ENCODE measurements around the gene MAN2A1. TPM values are rescaled to one million over a fixed set of nuclear protein-coding genes. Genes with fewer than 3 reads are reported as not detected.

MAN2A1 gene
- total RNA-seq, 1 experiment from 2014 or later, result 78.0 TPM

DNA sequence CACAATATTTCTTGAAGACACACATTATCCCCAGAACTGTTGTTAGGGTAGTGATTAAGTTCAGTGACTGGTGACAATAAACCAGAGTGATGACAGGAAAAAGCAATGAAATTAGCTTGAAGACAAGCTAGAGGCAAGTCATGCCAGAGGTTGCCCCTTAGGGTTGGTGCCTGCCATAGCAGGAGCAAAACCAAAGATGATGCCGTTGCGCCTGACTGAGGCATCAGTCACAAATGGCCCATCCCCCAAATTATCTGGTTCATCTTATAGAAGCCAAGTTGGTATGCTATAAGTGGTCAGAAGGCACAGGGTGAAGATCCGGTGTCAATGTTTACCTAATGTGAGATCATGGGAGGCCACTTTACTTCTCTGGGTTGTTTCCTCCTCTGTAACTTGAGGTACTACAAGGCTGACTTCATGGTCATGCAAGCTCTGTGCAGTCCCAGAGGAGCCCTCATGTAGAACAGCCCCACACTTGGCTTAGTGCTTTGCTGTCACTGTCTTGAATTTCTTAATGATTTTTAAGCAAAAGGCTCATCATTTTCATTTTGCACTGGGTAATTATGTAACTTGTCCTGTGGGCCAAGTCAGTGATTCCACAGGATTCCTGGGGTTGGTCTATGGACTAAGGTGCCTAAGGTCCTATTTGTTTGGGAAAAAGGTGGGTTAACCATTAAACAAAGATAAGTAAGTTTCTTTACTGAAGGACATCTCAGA lies 211.3 kb downstream of the MAN2A1 start:
- Histone ChIP-seq H3K79me1 (ENCODE audit: insufficient read depth, low read depth, low read length, poor library complexity, severe bottlenecking) (no peaks in the 10 kb centered on the region), H4K91ac (ENCODE audit: insufficient read length, low read depth, low read length) (no peak overlapping the region), H2BK15ac (ENCODE audit: low read depth, low read length) (no peak overlapping the region), H3K9me3 (ENCODE audit: control insufficient read depth, low read depth, low read length) (no peaks in the 10 kb centered on the region), H4K20me1 (ENCODE audit: control insufficient read depth, insufficient read depth, insufficient read length) (no peaks in the 10 kb centered on the region), H3K23ac (ENCODE audit: insufficient read length, low read depth, low read length) (no peak overlapping the region), H3T11ph (ENCODE audit: low read length) (no peak overlapping the region), H4K8ac (replicated peaks; ENCODE audit: insufficient read length, low read depth, low read length) (no peak overlapping the region), H2AFZ (ENCODE audit: low read length) (no peak overlapping the region), H3K18ac (ENCODE audit: insufficient read length, low read depth, low read length) (no peak overlapping the region), H3K4me2 (ENCODE audit: insufficient read depth, insufficient read length, low read length) (no peak overlapping the region), H3K23me2 (ENCODE audit: insufficient read length, low read depth, low read length, poor library complexity, severe bottlenecking) (no peaks in the 10 kb centered on the region), H2BK5ac (ENCODE audit: insufficient read length, low read length) (no peak overlapping the region), H2BK120ac (ENCODE audit: low read depth, low read length, poor library complexity, severe bottlenecking) (no peak overlapping the region), H2BK20ac (ENCODE audit: low read depth, low read length, poor library complexity, severe bottlenecking) (no peak overlapping the region), H3K9ac (ENCODE audit: extremely low read depth, insufficient read length, low read length) (no peak overlapping the region), H3K4me1 (ENCODE audit: insufficient read depth, low read length) (no peaks in the 10 kb centered on the region), H3K4ac (ENCODE audit: low read depth, low read length) (no peak overlapping the region), H3K56ac (ENCODE audit: insufficient read length, low read depth, low read length) (no peak overlapping the region), H3K79me2 (ENCODE audit: insufficient read depth, low read length) (no peaks in the 10 kb centered on the region), H3K27me3 (ENCODE audit: insufficient read depth, low read length) (no peaks in the 10 kb centered on the region), H2BK12ac (ENCODE audit: insufficient read length, low read depth, low read length) (no peak overlapping the region), H3K14ac (ENCODE audit: insufficient read depth, low read length) (no peak overlapping the region), H3K27ac (ENCODE audit: insufficient read length, low read depth, low read length) (no peak overlapping the region), H4K5ac (ENCODE audit: insufficient read length, low read depth, low read length) (no peak overlapping the region), H2AK5ac (ENCODE audit: insufficient read length, low read length) (no peak overlapping the region)
- no peak for DNase-seq
- Mint-ChIP-seq H3K27ac (no peak overlapping the region), H3K36me3 (ENCODE audit: insufficient read depth in 1 of 3, low read depth in 3 of 3) (no peaks in the 10 kb centered on the region), H3K4me1 (0 out of 4 replicates have a peak, but pooled peaks cover 0 to 2% of the 10 kb centered on the region in 2 experiments), H3K27me3 (ENCODE audit: low read depth) (no peaks in the 10 kb centered on the region), H3K9me3 (no peaks in the 10 kb centered on the region), H3K4me3 (no peak overlapping the region)
- TF ChIP-seq, protein P1, sequence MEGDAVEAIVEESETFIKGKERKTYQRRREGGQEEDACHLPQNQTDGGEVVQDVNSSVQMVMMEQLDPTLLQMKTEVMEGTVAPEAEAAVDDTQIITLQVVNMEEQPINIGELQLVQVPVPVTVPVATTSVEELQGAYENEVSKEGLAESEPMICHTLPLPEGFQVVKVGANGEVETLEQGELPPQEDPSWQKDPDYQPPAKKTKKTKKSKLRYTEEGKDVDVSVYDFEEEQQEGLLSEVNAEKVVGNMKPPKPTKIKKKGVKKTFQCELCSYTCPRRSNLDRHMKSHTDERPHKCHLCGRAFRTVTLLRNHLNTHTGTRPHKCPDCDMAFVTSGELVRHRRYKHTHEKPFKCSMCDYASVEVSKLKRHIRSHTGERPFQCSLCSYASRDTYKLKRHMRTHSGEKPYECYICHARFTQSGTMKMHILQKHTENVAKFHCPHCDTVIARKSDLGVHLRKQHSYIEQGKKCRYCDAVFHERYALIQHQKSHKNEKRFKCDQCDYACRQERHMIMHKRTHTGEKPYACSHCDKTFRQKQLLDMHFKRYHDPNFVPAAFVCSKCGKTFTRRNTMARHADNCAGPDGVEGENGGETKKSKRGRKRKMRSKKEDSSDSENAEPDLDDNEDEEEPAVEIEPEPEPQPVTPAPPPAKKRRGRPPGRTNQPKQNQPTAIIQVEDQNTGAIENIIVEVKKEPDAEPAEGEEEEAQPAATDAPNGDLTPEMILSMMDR (conservative IDR thresholded peaks at IDR 0.05), result no peak
- no CpG with 5 or more reads among the region's 3 CpGs for WGBS (ENCODE audit: extremely low coverage, insufficient read length, low lambda C conversion rate)

All from H9 (cell line).